HepG2 (cell line): Measurements from ENCODE around the gene ZG16. TPM values are rescaled to one million over a fixed set of nuclear protein-coding genes. Genes with fewer than 3 reads are reported as not detected.

ENCODE experiments used
- ADNP ChIP-seq: sonication (generic); formaldehyde crosslinking; IDR thresholded peaks from 2 replicates; pipeline ENCODE4 v1.4.0; 2020; ENCODE audit warnings: missing genetic modification reagents
- DR1 ChIP-seq: sonication (generic); formaldehyde crosslinking; IDR thresholded peaks from 2 replicates; pipeline ENCODE4 v1.8.0; 2021; ENCODE audit warnings: mild to moderate bottlenecking, missing genetic modification reagents, inconsistent platforms
- IKZF1 ChIP-seq: fragments of 450-650 bp; IDR thresholded peaks from 2 replicates; pipeline ENCODE4 v1.7.1; 2016
- JUN ChIP-seq: sonication (generic); formaldehyde crosslinking; IDR thresholded peaks from 2 replicates; pipeline ENCODE4 v1.4.0; 2020; ENCODE audit warnings: mild to moderate bottlenecking, missing genetic modification reagents
- KLF11 ChIP-seq: IDR thresholded peaks from 2 replicates; pipeline ENCODE4 v1.6.1; 2016; ENCODE audit warnings: missing compliant biosample characterization
- MAZ ChIP-seq, 2 experiments: sonication (generic) in 1 of 2; formaldehyde crosslinking in 1 of 2; IDR thresholded peaks; 2 replicates each; pipeline versions ENCODE4 v1.5.0 to v1.6.1; 2012 to 2020; ENCODE audit warnings: low read depth in 2 of 2, mild to moderate bottlenecking in 2 of 2, borderline replicate concordance in 1 of 2, improper control_type of control experiment in 1 of 2, low read length in 1 of 2, missing genetic modification reagents in 1 of 2, moderate library complexity in 1 of 2
- MEIS1 ChIP-seq: sonication (generic); formaldehyde crosslinking; IDR thresholded peaks from 2 replicates; pipeline ENCODE4 v1.9.0; 2021; ENCODE audit warnings: mild to moderate bottlenecking, missing genetic modification reagents, moderate library complexity, borderline replicate concordance
- NCOA5 ChIP-seq: sonication (generic); formaldehyde crosslinking; IDR thresholded peaks from 2 replicates; pipeline ENCODE4 v1.4.0; 2020; ENCODE audit warnings: missing genetic modification reagents
- NR1H2 ChIP-seq: sonication (generic); formaldehyde crosslinking; IDR thresholded peaks from 2 replicates; pipeline ENCODE4 v1.8.1; 2022; ENCODE audit warnings: low read depth, missing genetic modification reagents, borderline replicate concordance
- PAF1 ChIP-seq: IDR thresholded peaks from 2 replicates; pipeline ENCODE4 v1.6.1; 2016; ENCODE audit warnings: missing genetic modification reagents, missing compliant biosample characterization
- POLR2AphosphoS5 ChIP-seq: IDR thresholded peaks from 2 replicates; pipeline ENCODE4 v1.6.1; 2012; ENCODE audit warnings: low read depth, low read length
- PRPF4 ChIP-seq: fragments of 200-400 bp; formaldehyde crosslinking; IDR thresholded peaks from 2 replicates; pipeline ENCODE4 v1.6.1; 2016; ENCODE audit warnings: low read length, low read depth; ENCODE audit not compliant: poor library complexity, severe bottlenecking
- RFXAP ChIP-seq: sonication (generic); formaldehyde crosslinking; IDR thresholded peaks from 2 replicates; pipeline ENCODE4 v1.4.0; 2020; ENCODE audit warnings: missing genetic modification reagents, borderline replicate concordance
- SOX6 ChIP-seq, 2 experiments: fragments of 450-650 bp in 1 of 2; sonication (generic) in 1 of 2; formaldehyde crosslinking in 1 of 2; IDR thresholded peaks; 2 replicates each; pipeline versions ENCODE4 v1.4.0 to v1.6.1; 2017 to 2020; ENCODE audit warnings: antibody characterized with exemption in 1 of 2, mild to moderate bottlenecking in 1 of 2, missing genetic modification reagents in 1 of 2
- TBX2 ChIP-seq: sonication (generic); formaldehyde crosslinking; IDR thresholded peaks from 2 replicates; pipeline ENCODE4 v1.5.0; 2020; ENCODE audit warnings: missing genetic modification reagents, mild to moderate bottlenecking, borderline replicate concordance
- ZNF501 ChIP-seq: sonication (generic); formaldehyde crosslinking; IDR thresholded peaks from 2 replicates; pipeline ENCODE4 v1.5.1; 2020; ENCODE audit warnings: mild to moderate bottlenecking, moderate library complexity, missing genetic modification reagents
- ZNF550 ChIP-seq: sonication (generic); formaldehyde crosslinking; IDR thresholded peaks from 2 replicates; pipeline ENCODE4 v1.4.0; 2020; ENCODE audit warnings: mild to moderate bottlenecking, missing genetic modification reagents, borderline replicate concordance
- ZNF589 ChIP-seq: sonication (generic); formaldehyde crosslinking; conservative IDR thresholded peaks from 2 replicates; pipeline ENCODE4 v1.8.0; 2022; ENCODE audit warnings: mild to moderate bottlenecking, moderate library complexity, missing genetic modification reagents
- ZNF629 ChIP-seq: sonication (generic); formaldehyde crosslinking; conservative IDR thresholded peaks from 2 replicates; pipeline ENCODE4 v1.5.0; 2020; ENCODE audit warnings: missing genetic modification reagents
- ZNF788 ChIP-seq: sonication (generic); formaldehyde crosslinking; IDR thresholded peaks from 2 replicates; pipeline ENCODE4 v1.5.0; 2020; ENCODE audit warnings: mild to moderate bottlenecking, missing genetic modification reagents, borderline replicate concordance
- polyA plus RNA-seq, 8 experiments: library from polyadenylated mRNA; depleted of rRNA in 3 of 8; stranded (reverse) in 7 of 8; unstranded in 1 of 8; fragments of >200 nt; fragmentation: Illumina TruSeq in 4 of 8; extraction: Trizol in 4 of 8; gene quantifications; 2 replicates each; pipeline versions ENCODE4 v1.2.1 to v1.2.3, GENCODE V29; 2011 to 2016; ENCODE audit warnings: low read depth in 4 of 8, missing spikeins in 1 of 8, mixed read lengths in 1 of 8; ENCODE audit not compliant: insufficient read depth in 1 of 8
- total RNA-seq, 5 experiments: library from RNA; depleted of rRNA; stranded (reverse); fragments of >200 nt; fragmentation: Illumina TruSeq; extraction: Trizol; gene quantifications; 2 replicates each; pipeline ENCODE4 v1.2.3, GENCODE V29; 2016; ENCODE audit warnings: low read depth in 1 of 5
- TF ChIP-seq, protein P1 (sequence below): sonication (generic); formaldehyde crosslinking; IDR thresholded peaks from 2 replicates; pipeline ENCODE4 v1.4.0; 2020; ENCODE audit warnings: missing genetic modification reagents
- TF ChIP-seq, protein P2 (sequence below): sonication (generic); formaldehyde crosslinking; IDR thresholded peaks from 2 replicates; pipeline ENCODE4 v1.4.0; 2020; ENCODE audit warnings: missing genetic modification reagents
- TF ChIP-seq, protein P3 (sequence below): sonication (generic); formaldehyde crosslinking; IDR thresholded peaks from 2 replicates; pipeline ENCODE4 v1.4.0; 2020; ENCODE audit warnings: mild to moderate bottlenecking, missing genetic modification reagents
- TF ChIP-seq, protein P4 (sequence below): sonication (generic); formaldehyde crosslinking; IDR thresholded peaks from 2 replicates; pipeline ENCODE4 v1.8.1; 2023; ENCODE audit warnings: mild to moderate bottlenecking, missing genetic modification reagents, borderline replicate concordance

ZG16 gene
- total and polyA plus RNA-seq, 2 of the 13 experiments (the other 11 are each of a cell fraction or from before 2014, with no cell fraction given), result 0.04 to 0.07 TPM

DNA sequence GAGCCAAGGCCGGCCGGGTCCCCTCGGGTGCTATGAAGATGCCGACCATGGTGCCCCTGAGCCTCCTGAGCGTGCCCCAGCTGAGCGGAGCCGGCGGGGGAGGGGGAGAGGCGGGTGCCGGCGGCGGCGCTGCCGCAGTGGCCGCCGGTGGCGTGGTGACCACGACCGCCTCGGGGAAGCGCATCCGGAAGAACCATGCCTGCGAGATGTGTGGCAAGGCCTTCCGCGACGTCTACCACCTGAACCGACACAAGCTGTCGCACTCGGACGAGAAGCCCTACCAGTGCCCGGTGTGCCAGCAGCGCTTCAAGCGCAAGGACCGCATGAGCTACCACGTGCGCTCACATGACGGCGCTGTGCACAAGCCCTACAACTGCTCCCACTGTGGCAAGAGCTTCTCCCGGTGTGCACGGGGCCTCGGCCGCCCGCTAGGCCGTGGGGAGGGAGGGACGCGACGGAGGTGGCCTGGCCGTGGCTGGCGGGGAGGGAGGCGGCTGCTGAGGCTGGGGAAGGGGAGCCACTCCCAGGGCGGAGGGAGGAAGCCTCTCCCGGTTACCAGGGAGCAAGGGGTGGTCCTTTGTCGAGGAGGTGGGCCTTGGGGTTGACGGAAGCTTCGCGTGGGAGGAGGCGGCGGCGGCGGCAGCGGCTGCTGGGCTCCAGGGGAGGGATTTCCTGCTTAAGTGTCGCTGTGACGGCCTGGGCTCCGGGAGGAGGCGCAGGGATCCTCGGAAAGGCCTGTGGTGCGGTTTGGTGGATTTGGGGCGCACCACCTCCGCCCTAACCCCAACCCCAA is 29.6 kb downstream of the ZG16 start (continued):
- TF ChIP-seq SOX6 (IDR thresholded peaks at IDR 0.05) (no peak), SOX6 (CRISPR knock-in tag; IDR thresholded peaks at IDR 0.05) (peak; percentile 84), ZNF589 (CRISPR knock-in tag) (peak; percentile 98), POLR2AphosphoS5 (peak; percentile 44), MAZ (IDR thresholded peaks at IDR 0.05; ENCODE audit: borderline replicate concordance, low read depth, low read length) (no peak), MAZ (CRISPR knock-in tag; IDR thresholded peaks at IDR 0.05; ENCODE audit: low read depth) (peak; percentile 90; the same call in 1 of the 2 replicates), ZNF501 (CRISPR knock-in tag) (peak; percentile 96), ZNF629 (CRISPR knock-in tag) (peak; percentile 49; the same call in 1 of the 2 replicates), NCOA5 (CRISPR knock-in tag) (0 out of 2 replicates have a peak, but pooled peaks have one; percentile 33), MEIS1 (CRISPR knock-in tag) (peak; percentile 96), JUN (CRISPR knock-in tag) (peak; percentile 89), KLF11 (CRISPR knock-in tag) (peak; percentile 94), RFXAP (CRISPR knock-in tag) (peak; percentile 94), PAF1 (0 out of 2 replicates have a peak, but pooled peaks have one; percentile 61), ZNF550 (CRISPR knock-in tag) (peak; percentile 89; the same call in 1 of the 2 replicates), PRPF4 (no peak), IKZF1 (no peak), TBX2 (peak; percentile 93), ZNF788 (peak; percentile 92), ADNP (CRISPR knock-in tag) (0 out of 2 replicates have a peak, but pooled peaks have one; percentile 17), DR1 (CRISPR knock-in tag) (peak; percentile 86), NR1H2 (CRISPR knock-in tag) (peak; percentile 94; the same call in 1 of the 2 replicates)
- TF ChIP-seq, protein P1, sequence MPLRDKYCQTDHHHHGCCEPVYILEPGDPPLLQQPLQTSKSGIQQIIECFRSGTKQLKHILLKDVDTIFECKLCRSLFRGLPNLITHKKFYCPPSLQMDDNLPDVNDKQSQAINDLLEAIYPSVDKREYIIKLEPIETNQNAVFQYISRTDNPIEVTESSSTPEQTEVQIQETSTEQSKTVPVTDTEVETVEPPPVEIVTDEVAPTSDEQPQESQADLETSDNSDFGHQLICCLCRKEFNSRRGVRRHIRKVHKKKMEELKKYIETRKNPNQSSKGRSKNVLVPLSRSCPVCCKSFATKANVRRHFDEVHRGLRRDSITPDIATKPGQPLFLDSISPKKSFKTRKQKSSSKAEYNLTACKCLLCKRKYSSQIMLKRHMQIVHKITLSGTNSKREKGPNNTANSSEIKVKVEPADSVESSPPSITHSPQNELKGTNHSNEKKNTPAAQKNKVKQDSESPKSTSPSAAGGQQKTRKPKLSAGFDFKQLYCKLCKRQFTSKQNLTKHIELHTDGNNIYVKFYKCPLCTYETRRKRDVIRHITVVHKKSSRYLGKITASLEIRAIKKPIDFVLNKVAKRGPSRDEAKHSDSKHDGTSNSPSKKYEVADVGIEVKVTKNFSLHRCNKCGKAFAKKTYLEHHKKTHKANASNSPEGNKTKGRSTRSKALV (CRISPR knock-in tag), result peak; percentile 97
- TF ChIP-seq, protein P2, sequence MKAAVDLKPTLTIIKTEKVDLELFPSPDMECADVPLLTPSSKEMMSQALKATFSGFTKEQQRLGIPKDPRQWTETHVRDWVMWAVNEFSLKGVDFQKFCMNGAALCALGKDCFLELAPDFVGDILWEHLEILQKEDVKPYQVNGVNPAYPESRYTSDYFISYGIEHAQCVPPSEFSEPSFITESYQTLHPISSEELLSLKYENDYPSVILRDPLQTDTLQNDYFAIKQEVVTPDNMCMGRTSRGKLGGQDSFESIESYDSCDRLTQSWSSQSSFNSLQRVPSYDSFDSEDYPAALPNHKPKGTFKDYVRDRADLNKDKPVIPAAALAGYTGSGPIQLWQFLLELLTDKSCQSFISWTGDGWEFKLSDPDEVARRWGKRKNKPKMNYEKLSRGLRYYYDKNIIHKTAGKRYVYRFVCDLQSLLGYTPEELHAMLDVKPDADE, result peak; percentile 99
- TF ChIP-seq, protein P3, sequence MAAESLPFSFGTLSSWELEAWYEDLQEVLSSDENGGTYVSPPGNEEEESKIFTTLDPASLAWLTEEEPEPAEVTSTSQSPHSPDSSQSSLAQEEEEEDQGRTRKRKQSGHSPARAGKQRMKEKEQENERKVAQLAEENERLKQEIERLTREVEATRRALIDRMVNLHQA (CRISPR knock-in tag), result no peak
- TF ChIP-seq, protein P4, sequence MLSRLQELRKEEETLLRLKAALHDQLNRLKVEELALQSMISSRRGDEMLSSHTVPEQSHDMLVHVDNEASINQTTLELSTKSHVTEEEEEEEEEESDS (CRISPR knock-in tag), result peak; percentile 87; the same call in 1 of the 2 replicates
